Neural crest cell (in vitro differentiated cells): ENCODE data around the gene DIP2A. TPM values are rescaled to one million over a fixed set of nuclear protein-coding genes. Genes with fewer than 3 reads are reported as not detected.

Source experiments
- DNase-seq: peaks from one replicate; pipeline ENCODE4 v3.0.0; 2021; ENCODE audit warnings: low read depth, mixed read lengths, low spot score
- H3K27ac Mint-ChIP-seq: one replicate; pipeline ENCODE4 v1.8.0; 2021; ENCODE audit warnings: mild to moderate bottlenecking, mixed read lengths; ENCODE audit not compliant: unreplicated experiment
- H3K27me3 Mint-ChIP-seq: 2 replicates; pipeline ENCODE4 v1.8.0; 2021; ENCODE audit warnings: low read depth, mild to moderate bottlenecking, mixed read lengths
- H3K36me3 Mint-ChIP-seq: 2 replicates; pipeline ENCODE4 v1.8.0; 2021; ENCODE audit warnings: low read depth, mild to moderate bottlenecking, mixed read lengths
- H3K4me1 Mint-ChIP-seq: 2 replicates; pipeline ENCODE4 v1.8.0; 2021; ENCODE audit warnings: mixed read lengths
- H3K4me3 Mint-ChIP-seq: one replicate; pipeline ENCODE4 v1.8.0; 2021; ENCODE audit warnings: mild to moderate bottlenecking, mixed read lengths
- H3K9me3 Mint-ChIP-seq: 2 replicates; pipeline ENCODE4 v1.8.0; 2021; ENCODE audit warnings: mixed read lengths
- CTCF ChIP-seq: fragments of 200-600 bp; sonication (generic); conservative IDR thresholded peaks from 2 replicates; pipeline ENCODE4 v1.5.0; 2021; ENCODE audit warnings: antibody characterized with exemption, mild to moderate bottlenecking
- total RNA-seq: library from RNA; stranded (reverse); gene quantifications from 2 replicates; pipeline ENCODE4 v1.2.1, GENCODE V29; 2021

DIP2A gene
- total RNA-seq, 1 donor from 2014 or later, result 57.8 TPM

- Mint-ChIP-seq H3K27me3 (no peaks in the 10 kb centered on the region), H3K9me3 (peaks cover 6% of the 10 kb centered on the region), H3K36me3 (peaks cover 3% of the 10 kb centered on the region), H3K4me1 (peaks cover 47% of the 10 kb centered on the region), H3K27ac (peak overlapping the region; percentile 79), H3K4me3 (peak overlapping the region; percentile 54)
- TF ChIP-seq CTCF, result no peak
- DNase-seq, result peak; percentile 46
Observed at GRCh38 chr21:46598581-46599572, 140.2 kb downstream of the DIP2A start.

GRCh38 chr21:46600305-46600704 lies 141.6 kb downstream of the DIP2A start:
- Mint-ChIP-seq H3K36me3 (peaks cover 3% of the 10 kb centered on the region), H3K4me1 (peaks cover 61% of the 10 kb centered on the region), H3K4me3 (no peak overlapping the region), H3K27ac (no peak overlapping the region), H3K9me3 (peaks cover 3% of the 10 kb centered on the region), H3K27me3 (no peaks in the 10 kb centered on the region)
- TF ChIP-seq CTCF, result no peak
- DNase-seq, result no peak

- H3K27ac Mint-ChIP-seq, result no peak overlapping the region
- no peak for DNase-seq
- no peaks in the 10 kb centered on the region for H3K27me3 Mint-ChIP-seq
- H3K9me3 Mint-ChIP-seq, result no peaks in the 10 kb centered on the region
- peaks cover 3% of the 10 kb centered on the region for H3K36me3 Mint-ChIP-seq
- TF ChIP-seq CTCF, result no peak
- peaks cover 62% of the 10 kb centered on the region for H3K4me1 Mint-ChIP-seq
- H3K4me3 Mint-ChIP-seq, result no peak overlapping the region
Observed at GRCh38 chr21:46600978-46601377, 142.3 kb downstream of the DIP2A start.

GRCh38 chr21:46603228-46603627 lies 144.5 kb downstream of the DIP2A start:
- Mint-ChIP-seq H3K4me3 (peak overlapping the region; percentile 44), H3K27me3 (no peaks in the 10 kb centered on the region), H3K4me1 (peaks cover 65% of the 10 kb centered on the region), H3K36me3 (peaks cover 3% of the 10 kb centered on the region), H3K27ac (no peak overlapping the region), H3K9me3 (peaks cover 4% of the 10 kb centered on the region)
- DNase-seq, result no peak
- no peak for TF ChIP-seq CTCF

- H3K9me3 Mint-ChIP-seq, result peaks cover 4% of the 10 kb centered on the region
Observed at GRCh38 chr21:46604329-46604974, 145.8 kb downstream of the DIP2A start.

More at GRCh38 chr21:46604329-46604974, 145.8 kb downstream of the DIP2A start:
- no peak for TF ChIP-seq CTCF
- Mint-ChIP-seq H3K4me3 (peak overlapping the region; percentile 63), H3K4me1 (peaks cover 56% of the 10 kb centered on the region), H3K27ac (peak overlapping the region; percentile 90), H3K36me3 (no peaks in the 10 kb centered on the region), H3K27me3 (no peaks in the 10 kb centered on the region)
- no peak for DNase-seq
